Calu3 (cell line): ENCODE results near the gene GPER1. TPM values are rescaled to one million over a fixed set of nuclear protein-coding genes. Genes with fewer than 3 reads are reported as not detected.
"Not testable (repeated sequence)": the region's sequence is repeated elsewhere in the genome, so short reads cannot be mapped to it uniquely, and the experiment has no call there.

Experiments used
- Bru-seq: library from RNA; stranded (reverse); fragments of 400-500 nt; gene quantifications from one replicate; lab custom pipeline; 2021; lab: Mats Ljungman, UMichigan
- BruChase-seq, 2 experiments: library from RNA; stranded (reverse); fragments of 400-500 nt; gene quantifications; one replicate each; lab custom pipeline; 2021; lab: Mats Ljungman, UMichigan
- BruUV-seq: library from RNA; stranded (reverse); fragments of 400-500 nt; replicated peaks from 2 replicates; lab custom pipeline; 2021; lab: Mats Ljungman, UMichigan
- CTCF ChIA-PET: fragments of 300-600 bp; sonication (Branson Sonifier 250); formaldehyde crosslinking; loops from one replicate; lab custom pipeline; 2022; ENCODE audit warnings: antibody characterized with exemption; lab: Charles Lee
- DNase-seq: peaks from one replicate; pipeline ENCODE4 v3.0.0; 2022
- H3K27ac Mint-ChIP-seq: one replicate; pipeline ENCODE4 v1.8.0; 2022; ENCODE audit warnings: mixed read lengths; ENCODE audit not compliant: unreplicated experiment
- H3K27me3 Mint-ChIP-seq: one replicate; pipeline ENCODE4 v1.8.0; 2022; ENCODE audit warnings: mixed read lengths; ENCODE audit not compliant: unreplicated experiment
- H3K36me3 Mint-ChIP-seq: one replicate; pipeline ENCODE4 v1.8.0; 2022; ENCODE audit warnings: mild to moderate bottlenecking, moderate library complexity, mixed read lengths; ENCODE audit not compliant: insufficient read depth, unreplicated experiment
- H3K4me1 Mint-ChIP-seq: one replicate; pipeline ENCODE4 v1.8.0; 2022; ENCODE audit warnings: mild to moderate bottlenecking, low read depth, mixed read lengths; ENCODE audit not compliant: unreplicated experiment
- H3K4me3 Mint-ChIP-seq: one replicate; pipeline ENCODE4 v1.8.0; 2022; ENCODE audit warnings: mild to moderate bottlenecking, low read depth, moderate library complexity, mixed read lengths; ENCODE audit not compliant: unreplicated experiment
- H3K9me3 Mint-ChIP-seq: one replicate; pipeline ENCODE4 v1.8.0; 2022; ENCODE audit warnings: low read depth, mixed read lengths; ENCODE audit not compliant: unreplicated experiment
- intact Hi-C: fragments of 100-400 bp; cut with micrococcal nuclease; formaldehyde crosslinking; loops from one replicate; pipeline ENCODE4 v1.10.0; 2022; ENCODE audit not compliant: unreplicated experiment
- long read RNA-seq: library from polyadenylated mRNA; stranded (forward); transcript quantifications from one replicate; pipeline ENCODE4 v2.0.0, GENCODE V29; 2022
- total RNA-seq: library from RNA; stranded (reverse); gene quantifications from 2 replicates; pipeline ENCODE4 v1.2.3, GENCODE V29; 2022
- TF ChIP-seq, protein P1 (sequence below): fragments of 200-600 bp; IDR thresholded peaks from one replicate; pipeline ENCODE4 v1.8.0; 2022; ENCODE audit warnings: antibody characterized with exemption; ENCODE audit not compliant: unreplicated experiment

Gene GPER1
- 0.26 and 1.1 TPM in 2 replicates for total RNA-seq
- Bru-seq, nascent RNA = percentile 10 among the genes with signal in this experiment
- percentile 10 among the genes with signal in this experiment for BruChase-seq, experiment 1, labeled RNA remaining after a 6-hour chase
- percentile 17 among the genes with signal in this experiment for BruChase-seq, experiment 2, labeled RNA remaining after a 2-hour chase
- long read RNA-seq, partial matches to known transcripts = 0 of 2 reads
- long read RNA-seq, other reads (novel, unspliced or antisense) = 0 of 2 reads

DNA sequence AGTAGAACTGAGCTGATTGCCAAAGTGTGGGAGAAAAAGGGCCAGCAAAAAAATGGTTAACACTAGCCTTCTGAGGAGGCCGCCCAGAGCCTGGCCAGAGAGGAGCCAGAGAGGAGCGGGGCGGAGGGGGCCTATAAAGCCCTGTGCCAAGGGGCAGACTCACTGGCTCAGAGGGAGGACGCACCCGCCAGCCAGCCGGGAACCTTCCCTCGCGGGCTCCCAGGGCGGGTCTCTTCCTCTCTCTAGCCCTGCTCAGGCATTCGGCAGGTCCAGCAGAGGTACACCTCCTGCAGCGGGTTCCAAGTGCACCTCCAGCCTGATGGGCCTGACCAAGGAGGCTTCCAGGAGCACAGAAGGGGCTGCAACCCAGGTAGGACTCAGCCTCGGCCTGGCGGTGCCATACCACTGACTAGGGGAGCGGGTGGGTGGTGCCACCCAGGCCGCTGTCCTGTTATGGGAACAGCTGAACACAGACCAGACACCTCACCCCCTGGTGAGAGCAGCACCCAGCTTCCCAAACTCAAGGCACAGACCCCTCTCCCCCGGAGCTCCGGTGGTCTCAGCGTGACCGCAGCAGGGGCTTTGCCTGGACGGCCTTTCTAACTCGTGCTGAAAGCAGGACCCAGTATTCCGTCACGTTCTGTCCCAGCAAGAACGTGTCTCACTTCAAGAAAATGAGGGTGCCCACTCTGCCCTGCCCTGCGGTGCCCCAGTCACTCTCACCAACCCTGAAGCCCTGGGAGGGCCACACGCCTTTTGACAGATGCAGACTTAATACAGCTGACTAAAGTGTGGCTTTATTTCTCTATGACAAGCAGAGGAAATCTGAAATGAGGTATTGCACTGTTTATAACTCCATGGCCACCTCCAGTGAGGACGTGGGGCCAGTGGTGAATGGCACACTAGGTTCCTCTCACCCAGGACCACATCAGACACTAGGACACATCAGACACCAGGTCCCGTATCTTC is at the start of gene GPER1:
Gene GPER1, plus strand, starts transcription at position 162 of the 969 bp plus-strand sequence. CDS start 3,616 bp downstream, outside the sequence.
- Mint-ChIP-seq H3K27ac (peak within 1 kb of the TSS; percentile 10), H3K36me3 (peaks cover 8% of the 10 kb centered on the region), H3K27me3 (no peaks in the 10 kb centered on the region), H3K4me3 (peak within 1 kb of the TSS; percentile 73), H3K4me1 (peaks cover 17% of the 10 kb centered on the region), H3K9me3 (no peaks in the 10 kb centered on the region)
- BruUV-seq = no TSS peak
- intact Hi-C loops = no loop called here
- DNase-seq = peak; percentile 36
- TF ChIP-seq, protein P1, sequence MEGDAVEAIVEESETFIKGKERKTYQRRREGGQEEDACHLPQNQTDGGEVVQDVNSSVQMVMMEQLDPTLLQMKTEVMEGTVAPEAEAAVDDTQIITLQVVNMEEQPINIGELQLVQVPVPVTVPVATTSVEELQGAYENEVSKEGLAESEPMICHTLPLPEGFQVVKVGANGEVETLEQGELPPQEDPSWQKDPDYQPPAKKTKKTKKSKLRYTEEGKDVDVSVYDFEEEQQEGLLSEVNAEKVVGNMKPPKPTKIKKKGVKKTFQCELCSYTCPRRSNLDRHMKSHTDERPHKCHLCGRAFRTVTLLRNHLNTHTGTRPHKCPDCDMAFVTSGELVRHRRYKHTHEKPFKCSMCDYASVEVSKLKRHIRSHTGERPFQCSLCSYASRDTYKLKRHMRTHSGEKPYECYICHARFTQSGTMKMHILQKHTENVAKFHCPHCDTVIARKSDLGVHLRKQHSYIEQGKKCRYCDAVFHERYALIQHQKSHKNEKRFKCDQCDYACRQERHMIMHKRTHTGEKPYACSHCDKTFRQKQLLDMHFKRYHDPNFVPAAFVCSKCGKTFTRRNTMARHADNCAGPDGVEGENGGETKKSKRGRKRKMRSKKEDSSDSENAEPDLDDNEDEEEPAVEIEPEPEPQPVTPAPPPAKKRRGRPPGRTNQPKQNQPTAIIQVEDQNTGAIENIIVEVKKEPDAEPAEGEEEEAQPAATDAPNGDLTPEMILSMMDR = no peak
- CTCF ChIA-PET = interaction anchor here (1.1 kb wide), 1 partner anchor 89 kb away, joined by 3 read pairs; no protein-coding TSS in a partner anchor

DNA sequence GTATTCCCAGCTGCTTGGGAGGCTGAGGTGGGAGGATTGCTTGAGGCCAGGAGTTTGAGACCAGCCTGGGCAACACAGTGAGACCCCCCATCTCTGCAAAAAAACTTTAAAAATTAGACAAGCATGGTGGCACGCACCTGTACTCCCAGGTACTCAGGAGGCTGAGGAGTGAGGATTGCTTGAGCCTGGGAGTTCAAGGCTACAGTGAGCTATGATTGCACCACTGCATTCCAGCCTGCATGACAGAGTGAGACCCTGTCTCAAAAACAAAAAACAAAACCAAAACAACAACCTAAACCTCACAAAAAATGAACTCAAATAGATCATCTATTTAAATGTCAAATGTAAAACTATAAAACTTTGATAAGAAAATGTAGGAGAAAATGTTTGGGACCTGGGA is 47.7 kb upstream of the GPER1 start:
- intact Hi-C loops, CTCF ChIA-PET: not testable (repeated sequence)

DNA sequence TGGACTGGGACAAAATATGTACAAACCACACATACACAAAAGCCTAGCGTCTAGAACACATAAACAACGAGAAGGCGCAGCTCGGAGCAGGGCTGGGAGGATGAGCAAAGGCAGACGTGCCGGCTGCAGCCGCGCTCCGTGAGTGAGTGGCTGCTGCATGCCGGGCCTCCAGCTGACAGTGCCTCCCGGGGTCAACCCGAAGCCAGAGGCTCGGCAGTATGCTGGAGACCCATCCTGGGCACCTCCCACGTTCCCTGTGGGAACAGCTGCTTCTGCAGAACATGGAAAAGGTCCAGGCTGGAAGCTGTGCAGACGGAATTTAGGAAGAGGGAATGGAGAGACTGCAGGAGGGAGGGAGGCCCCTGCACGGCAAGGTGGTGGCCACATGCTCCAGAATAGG is 47.1 kb upstream of the GPER1 start:
- no peak for DNase-seq
- Mint-ChIP-seq H3K9me3 (no peaks in the 10 kb centered on the region), H3K4me1 (peaks cover 21% of the 10 kb centered on the region), H3K36me3 (peaks cover 31% of the 10 kb centered on the region), H3K27me3 (no peaks in the 10 kb centered on the region), H3K27ac (no peak overlapping the region), H3K4me3 (no peak overlapping the region)
- no TSS peak for BruUV-seq
- intact Hi-C loops = no loop called here
- CTCF ChIA-PET = no interaction called here
- TF ChIP-seq, protein P1 = no peak

More for the DNA sequence above, 47.7 kb upstream of the GPER1 start:
- H3K4me1 Mint-ChIP-seq = peaks cover 16% of the 10 kb centered on the region
- H3K9me3 Mint-ChIP-seq, H3K27ac Mint-ChIP-seq, BruUV-seq, H3K27me3 Mint-ChIP-seq, DNase-seq, H3K4me3 Mint-ChIP-seq: not testable (repeated sequence)
- H3K36me3 Mint-ChIP-seq = peaks cover 28% of the 10 kb centered on the region

DNA sequence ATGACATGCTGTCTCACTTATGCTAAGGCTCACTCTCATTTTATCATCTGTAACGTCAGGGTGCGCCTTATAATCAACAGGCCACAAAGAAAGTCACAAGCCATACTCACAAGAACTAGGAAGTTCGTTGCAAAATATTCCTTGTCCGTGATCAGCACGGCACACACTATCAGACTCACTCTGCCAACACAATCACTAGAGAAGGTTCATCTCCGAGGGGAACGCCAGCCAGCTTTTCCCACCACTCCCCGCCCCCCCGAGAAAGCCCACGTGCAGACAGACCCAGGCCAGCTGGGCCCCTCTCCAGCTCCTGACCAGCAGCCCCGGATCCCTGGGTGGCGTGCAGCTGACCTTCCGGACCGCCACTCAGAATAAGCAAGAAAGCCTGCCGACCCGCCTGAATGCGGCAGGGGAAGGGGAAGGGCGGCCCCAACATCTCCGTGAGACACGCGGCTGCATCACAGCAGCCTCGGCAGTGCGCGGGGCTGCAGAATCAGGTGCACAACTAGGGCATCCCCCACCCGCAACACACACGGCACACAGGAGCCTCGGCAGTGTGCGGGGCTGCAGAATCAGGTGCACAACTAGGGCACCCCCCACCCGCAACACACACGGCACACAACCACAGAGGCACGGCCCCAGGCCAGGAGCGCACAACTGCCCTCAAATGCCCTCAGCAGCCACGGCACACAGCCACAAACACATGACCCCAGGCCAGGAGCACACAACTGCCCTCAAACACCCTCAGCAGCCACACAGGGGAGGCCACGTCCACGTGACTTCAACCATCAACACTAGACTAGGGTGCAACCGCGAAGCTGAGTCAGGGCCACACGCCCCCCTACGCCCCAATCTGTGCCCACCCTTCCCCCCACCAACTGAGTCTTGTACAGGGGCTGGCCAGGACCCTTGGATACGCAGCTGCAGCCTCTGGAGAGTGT is 46.1 kb upstream of the GPER1 start:
- Mint-ChIP-seq H3K9me3 (no peaks in the 10 kb centered on the region), H3K27me3 (no peaks in the 10 kb centered on the region), H3K36me3 (peaks cover 24% of the 10 kb centered on the region), H3K4me1 (peaks cover 32% of the 10 kb centered on the region), H3K4me3 (no peak overlapping the region), H3K27ac (no peak overlapping the region)
- DNase-seq = no peak
- TF ChIP-seq, protein P1 = no peak
- no TSS peak for BruUV-seq
- intact Hi-C loops = no loop called here
- CTCF ChIA-PET = no interaction called here
